Measurements from ENCODE around the gene PID1. TPM values are rescaled to one million over a fixed set of nuclear protein-coding genes. Genes with fewer than 3 reads are reported as not detected.

The PID1 gene
- total RNA-seq, 4 donors from 2014 or later: 9.5 to 28.5 (median 21.2) TPM

- 33 to 52% methylated on average over 3 of the region's 3 CpGs for WGBS, 2 donors
- H3K4me3 ChIP-seq (ENCODE audit: low read depth, poor library complexity, severe bottlenecking): no peak overlapping the region
- no peak for DNase-seq (ENCODE audit: low spot score in 2 of 2)
- intact Hi-C loops (cut with DNase I; ENCODE audit: low total_unique reads): no loop called here
- TF ChIP-seq POLR2A (IDR thresholded peaks at IDR 0.05) (no peak), CTCF (IDR thresholded peaks at IDR 0.05) (no peak)
Observed at GRCh38 chr2:228988786-228989185, 282.3 kb downstream of the PID1 start.

- no peak overlapping the region for H3K4me3 ChIP-seq (ENCODE audit: low read depth, poor library complexity, severe bottlenecking)
- no peak for DNase-seq (ENCODE audit: low spot score in 2 of 2)
- no peak for TF ChIP-seq CTCF (IDR thresholded peaks at IDR 0.05)
- no peak for TF ChIP-seq POLR2A (IDR thresholded peaks at IDR 0.05)
- intact Hi-C loops (cut with DNase I; ENCODE audit: low total_unique reads): no loop called here
- 47 to 56% methylated on average over 2 of the region's 2 CpGs for WGBS, 2 donors
Observed at GRCh38 chr2:228987441-228988155, 283.5 kb downstream of the PID1 start.

GRCh38 chr2:228986961-228987360, 284.1 kb downstream of the PID1 start:
- DNase-seq (ENCODE audit: low spot score in 2 of 2): no peak
- no peak overlapping the region for H3K4me3 ChIP-seq (ENCODE audit: low read depth, poor library complexity, severe bottlenecking)
- TF ChIP-seq POLR2A (IDR thresholded peaks at IDR 0.05) (no peak), CTCF (IDR thresholded peaks at IDR 0.05) (no peak)
- 47 to 65% methylated on average over 1 of the region's 1 CpG for WGBS, 2 donors
- intact Hi-C loops (cut with DNase I; ENCODE audit: low total_unique reads): no loop called here

GRCh38 chr2:228983700-228984099, 287.4 kb downstream of the PID1 start:
- TF ChIP-seq POLR2A (IDR thresholded peaks at IDR 0.05) (no peak), CTCF (IDR thresholded peaks at IDR 0.05) (no peak)
- H3K4me3 ChIP-seq (ENCODE audit: low read depth, poor library complexity, severe bottlenecking): no peak overlapping the region
- DNase-seq (ENCODE audit: low spot score in 2 of 2): no peak
- intact Hi-C loops (cut with DNase I; ENCODE audit: low total_unique reads): no loop called here
- 80 to 82% methylated on average over 4 of the region's 4 CpGs for WGBS, 2 donors

GRCh38 chr2:228974169-228974568, 296.9 kb downstream of the PID1 start:
- TF ChIP-seq CTCF (IDR thresholded peaks at IDR 0.05) (no peak), POLR2A (IDR thresholded peaks at IDR 0.05) (no peak)
- 86 to 90% methylated on average over 1 of the region's 1 CpG for WGBS, 2 donors
- no peak overlapping the region for H3K4me3 ChIP-seq (ENCODE audit: low read depth, poor library complexity, severe bottlenecking)
- intact Hi-C loops (cut with DNase I; ENCODE audit: low total_unique reads): no loop called here
- DNase-seq (ENCODE audit: low spot score in 2 of 2): no peak

Data from lower leg skin (tissue), 4 donors.